SK-N-SH treated with all-trans-retinoic acid at 6 μM for 48 hours (cell line): Measurements from ENCODE around the gene FAF1.

ENCODE experiments used
- ESRRG ChIP-seq: fragments of 250-450 bp; sonication (Bioruptor Pico); IDR thresholded peaks from 2 replicates; pipeline ENCODE4 v1.6.1; 2021; ENCODE audit warnings: mild to moderate bottlenecking
- GLIS3 ChIP-seq: fragments of 250-450 bp; sonication (Bioruptor Pico); IDR thresholded peaks from 2 replicates; pipeline ENCODE4 v1.5.0; 2020; ENCODE audit warnings: mild to moderate bottlenecking, moderate library complexity
- ISL1 ChIP-seq: fragments of 250-450 bp; sonication (Bioruptor Pico); IDR thresholded peaks from 2 replicates; pipeline ENCODE4 v2.1.2; 2022; ENCODE audit warnings: mild to moderate bottlenecking, moderate library complexity
- RARB ChIP-seq: fragments of 250-450 bp; sonication (Bioruptor Pico); IDR thresholded peaks from 2 replicates; pipeline ENCODE4 v1.8.0; 2021; ENCODE audit warnings: mild to moderate bottlenecking, moderate library complexity
- TCF4 ChIP-seq: fragments of 250-450 bp; sonication (Bioruptor Pico); IDR thresholded peaks from 2 replicates; pipeline ENCODE4 v1.8.0; 2021; ENCODE audit warnings: mild to moderate bottlenecking, moderate library complexity, borderline replicate concordance
- ZFP3 ChIP-seq: fragments of 250-450 bp; sonication (Bioruptor Pico); IDR thresholded peaks from 2 replicates; pipeline ENCODE4 v1.5.0; 2020; ENCODE audit warnings: mild to moderate bottlenecking, moderate library complexity
- TF ChIP-seq, protein P1 (sequence below): fragments of 250-450 bp; sonication (Bioruptor Pico); IDR thresholded peaks from 2 replicates; pipeline ENCODE4 v1.8.0; 2021; ENCODE audit warnings: low read depth, mild to moderate bottlenecking, moderate library complexity, borderline replicate concordance
- TF ChIP-seq, protein P2 (sequence below): fragments of 250-450 bp; sonication (Bioruptor Pico); IDR thresholded peaks from 2 replicates; pipeline ENCODE4 v1.8.0; 2020; ENCODE audit warnings: mild to moderate bottlenecking, moderate library complexity, borderline replicate concordance

DNA sequence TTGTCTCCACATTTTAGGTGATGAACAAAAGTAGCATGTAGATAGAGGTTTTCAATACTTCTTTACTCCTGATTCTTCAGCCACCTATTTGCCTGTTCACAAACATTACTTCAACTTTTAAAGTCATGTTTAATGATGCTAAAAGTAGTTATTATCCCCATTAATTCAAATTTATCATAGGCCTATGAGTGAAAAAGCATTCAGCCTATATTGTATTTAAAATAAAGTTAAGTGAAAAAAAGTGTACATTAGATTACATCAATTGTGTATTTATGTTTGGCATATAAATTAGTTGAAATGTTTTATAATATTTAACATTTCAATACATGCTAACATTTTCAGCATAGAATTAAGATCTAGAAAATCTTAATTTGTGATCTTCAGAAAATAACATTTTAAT, 20.4 kb upstream of the FAF1 start:
- TF ChIP-seq, protein P1, sequence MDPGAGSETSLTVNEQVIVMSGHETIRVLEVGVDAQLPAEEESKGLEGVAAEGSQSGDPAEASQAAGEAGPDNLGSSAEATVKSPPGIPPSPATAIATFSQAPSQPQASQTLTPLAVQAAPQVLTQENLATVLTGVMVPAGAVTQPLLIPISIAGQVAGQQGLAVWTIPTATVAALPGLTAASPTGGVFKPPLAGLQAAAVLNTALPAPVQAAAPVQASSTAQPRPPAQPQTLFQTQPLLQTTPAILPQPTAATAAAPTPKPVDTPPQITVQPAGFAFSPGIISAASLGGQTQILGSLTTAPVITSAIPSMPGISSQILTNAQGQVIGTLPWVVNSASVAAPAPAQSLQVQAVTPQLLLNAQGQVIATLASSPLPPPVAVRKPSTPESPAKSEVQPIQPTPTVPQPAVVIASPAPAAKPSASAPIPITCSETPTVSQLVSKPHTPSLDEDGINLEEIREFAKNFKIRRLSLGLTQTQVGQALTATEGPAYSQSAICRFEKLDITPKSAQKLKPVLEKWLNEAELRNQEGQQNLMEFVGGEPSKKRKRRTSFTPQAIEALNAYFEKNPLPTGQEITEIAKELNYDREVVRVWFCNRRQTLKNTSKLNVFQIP (CRISPR knock-in tag) = no peak
- TF ChIP-seq GLIS3 (CRISPR knock-in tag) = no peak
- no peak for TF ChIP-seq RARB (CRISPR knock-in tag)
- no peak for TF ChIP-seq TCF4 (CRISPR knock-in tag)
- TF ChIP-seq ZFP3 = no peak
- no peak for TF ChIP-seq ESRRG (CRISPR knock-in tag)
- TF ChIP-seq ISL1 (CRISPR knock-in tag) = no peak
- TF ChIP-seq, protein P2, sequence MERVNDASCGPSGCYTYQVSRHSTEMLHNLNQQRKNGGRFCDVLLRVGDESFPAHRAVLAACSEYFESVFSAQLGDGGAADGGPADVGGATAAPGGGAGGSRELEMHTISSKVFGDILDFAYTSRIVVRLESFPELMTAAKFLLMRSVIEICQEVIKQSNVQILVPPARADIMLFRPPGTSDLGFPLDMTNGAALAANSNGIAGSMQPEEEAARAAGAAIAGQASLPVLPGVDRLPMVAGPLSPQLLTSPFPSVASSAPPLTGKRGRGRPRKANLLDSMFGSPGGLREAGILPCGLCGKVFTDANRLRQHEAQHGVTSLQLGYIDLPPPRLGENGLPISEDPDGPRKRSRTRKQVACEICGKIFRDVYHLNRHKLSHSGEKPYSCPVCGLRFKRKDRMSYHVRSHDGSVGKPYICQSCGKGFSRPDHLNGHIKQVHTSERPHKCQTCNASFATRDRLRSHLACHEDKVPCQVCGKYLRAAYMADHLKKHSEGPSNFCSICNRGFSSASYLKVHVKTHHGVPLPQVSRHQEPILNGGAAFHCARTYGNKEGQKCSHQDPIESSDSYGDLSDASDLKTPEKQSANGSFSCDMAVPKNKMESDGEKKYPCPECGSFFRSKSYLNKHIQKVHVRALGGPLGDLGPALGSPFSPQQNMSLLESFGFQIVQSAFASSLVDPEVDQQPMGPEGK (CRISPR knock-in tag) = no peak
